ENCODE data around the gene SLC17A7. TPM values are rescaled to one million over a fixed set of nuclear protein-coding genes. Genes with fewer than 3 reads are reported as not detected.
A peak's percentile ranks its signal among the peaks of the same experiment; 100 is the strongest.

Gene SLC17A7
- total and polyA plus RNA-seq, 2 of the 13 experiments (the other 11 are each of a cell fraction or from before 2014, with no cell fraction given), result 0.32 TPM; not detected in 1

DNA sequence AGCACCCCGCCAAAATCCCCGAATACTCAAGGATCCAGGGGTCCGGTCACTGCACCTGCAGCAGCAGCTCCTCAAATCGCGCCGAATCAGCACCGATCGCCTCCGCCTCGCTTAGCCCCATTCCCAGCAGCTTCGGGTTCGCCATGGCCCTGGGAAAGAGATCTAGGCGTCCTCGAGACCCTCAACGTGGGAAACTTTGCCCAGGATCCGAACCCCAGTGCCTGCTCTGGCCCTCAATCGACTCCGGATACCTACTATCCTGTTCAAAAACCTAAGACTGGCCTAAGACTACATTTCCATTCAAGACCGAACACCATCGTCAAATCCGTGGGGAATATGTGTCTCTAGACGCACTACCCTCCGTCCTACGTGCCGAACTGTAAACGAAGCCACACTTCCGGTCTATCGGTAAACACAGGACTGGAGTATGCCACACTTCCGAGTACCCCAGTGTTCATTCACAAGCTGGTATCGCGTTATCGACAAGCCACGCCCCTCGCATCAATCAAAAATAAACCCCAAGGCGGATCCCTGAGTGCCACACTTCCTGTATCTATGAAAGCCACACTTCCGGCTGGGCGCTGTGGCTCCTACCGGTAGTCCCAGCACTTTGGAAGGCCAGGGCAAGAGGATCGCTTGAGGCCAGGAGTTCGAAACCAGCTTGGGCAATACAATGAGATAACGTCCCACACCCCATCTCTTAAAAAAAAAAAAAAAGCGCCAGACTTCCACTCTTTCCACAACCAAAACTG, 10.3 kb upstream of the SLC17A7 start, which contains the start of gene PIH1D1 (continued):
- TF ChIP-seq, protein P1, sequence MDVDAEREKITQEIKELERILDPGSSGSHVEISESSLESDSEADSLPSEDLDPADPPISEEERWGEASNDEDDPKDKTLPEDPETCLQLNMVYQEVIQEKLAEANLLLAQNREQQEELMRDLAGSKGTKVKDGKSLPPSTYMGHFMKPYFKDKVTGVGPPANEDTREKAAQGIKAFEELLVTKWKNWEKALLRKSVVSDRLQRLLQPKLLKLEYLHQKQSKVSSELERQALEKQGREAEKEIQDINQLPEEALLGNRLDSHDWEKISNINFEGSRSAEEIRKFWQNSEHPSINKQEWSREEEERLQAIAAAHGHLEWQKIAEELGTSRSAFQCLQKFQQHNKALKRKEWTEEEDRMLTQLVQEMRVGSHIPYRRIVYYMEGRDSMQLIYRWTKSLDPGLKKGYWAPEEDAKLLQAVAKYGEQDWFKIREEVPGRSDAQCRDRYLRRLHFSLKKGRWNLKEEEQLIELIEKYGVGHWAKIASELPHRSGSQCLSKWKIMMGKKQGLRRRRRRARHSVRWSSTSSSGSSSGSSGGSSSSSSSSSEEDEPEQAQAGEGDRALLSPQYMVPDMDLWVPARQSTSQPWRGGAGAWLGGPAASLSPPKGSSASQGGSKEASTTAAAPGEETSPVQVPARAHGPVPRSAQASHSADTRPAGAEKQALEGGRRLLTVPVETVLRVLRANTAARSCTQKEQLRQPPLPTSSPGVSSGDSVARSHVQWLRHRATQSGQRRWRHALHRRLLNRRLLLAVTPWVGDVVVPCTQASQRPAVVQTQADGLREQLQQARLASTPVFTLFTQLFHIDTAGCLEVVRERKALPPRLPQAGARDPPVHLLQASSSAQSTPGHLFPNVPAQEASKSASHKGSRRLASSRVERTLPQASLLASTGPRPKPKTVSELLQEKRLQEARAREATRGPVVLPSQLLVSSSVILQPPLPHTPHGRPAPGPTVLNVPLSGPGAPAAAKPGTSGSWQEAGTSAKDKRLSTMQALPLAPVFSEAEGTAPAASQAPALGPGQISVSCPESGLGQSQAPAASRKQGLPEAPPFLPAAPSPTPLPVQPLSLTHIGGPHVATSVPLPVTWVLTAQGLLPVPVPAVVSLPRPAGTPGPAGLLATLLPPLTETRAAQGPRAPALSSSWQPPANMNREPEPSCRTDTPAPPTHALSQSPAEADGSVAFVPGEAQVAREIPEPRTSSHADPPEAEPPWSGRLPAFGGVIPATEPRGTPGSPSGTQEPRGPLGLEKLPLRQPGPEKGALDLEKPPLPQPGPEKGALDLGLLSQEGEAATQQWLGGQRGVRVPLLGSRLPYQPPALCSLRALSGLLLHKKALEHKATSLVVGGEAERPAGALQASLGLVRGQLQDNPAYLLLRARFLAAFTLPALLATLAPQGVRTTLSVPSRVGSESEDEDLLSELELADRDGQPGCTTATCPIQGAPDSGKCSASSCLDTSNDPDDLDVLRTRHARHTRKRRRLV (CRISPR knock-in tag; IDR thresholded peaks at IDR 0.05), result peak; percentile 73; the same call in 1 of the 2 replicates
- TF ChIP-seq ZNF350 (CRISPR knock-in tag; IDR thresholded peaks at IDR 0.05; ENCODE audit: borderline replicate concordance, low read depth) (peak; percentile 70), NFRKB (IDR thresholded peaks at IDR 0.05) (no peak), CREB1 (IDR thresholded peaks at IDR 0.05) (peak; percentile 57), CREB1 (CRISPR knock-in tag; IDR thresholded peaks at IDR 0.05) (peak; percentile 80), ZBTB42 (CRISPR knock-in tag; IDR thresholded peaks at IDR 0.05) (no peak), SAP130 (CRISPR knock-in tag; IDR thresholded peaks at IDR 0.05; ENCODE audit: low read depth) (peak; percentile 97), ZSCAN20 (CRISPR knock-in tag; IDR thresholded peaks at IDR 0.05; ENCODE audit: borderline replicate concordance) (no peak), RARG (CRISPR knock-in tag; IDR thresholded peaks at IDR 0.05; ENCODE audit: low read depth) (no peak), ZNF432 (CRISPR knock-in tag; IDR thresholded peaks at IDR 0.05; ENCODE audit: borderline replicate concordance) (no peak), ZC3H4 (CRISPR knock-in tag; IDR thresholded peaks at IDR 0.05; ENCODE audit: borderline replicate concordance) (no peak)
- TF ChIP-seq, protein P2, sequence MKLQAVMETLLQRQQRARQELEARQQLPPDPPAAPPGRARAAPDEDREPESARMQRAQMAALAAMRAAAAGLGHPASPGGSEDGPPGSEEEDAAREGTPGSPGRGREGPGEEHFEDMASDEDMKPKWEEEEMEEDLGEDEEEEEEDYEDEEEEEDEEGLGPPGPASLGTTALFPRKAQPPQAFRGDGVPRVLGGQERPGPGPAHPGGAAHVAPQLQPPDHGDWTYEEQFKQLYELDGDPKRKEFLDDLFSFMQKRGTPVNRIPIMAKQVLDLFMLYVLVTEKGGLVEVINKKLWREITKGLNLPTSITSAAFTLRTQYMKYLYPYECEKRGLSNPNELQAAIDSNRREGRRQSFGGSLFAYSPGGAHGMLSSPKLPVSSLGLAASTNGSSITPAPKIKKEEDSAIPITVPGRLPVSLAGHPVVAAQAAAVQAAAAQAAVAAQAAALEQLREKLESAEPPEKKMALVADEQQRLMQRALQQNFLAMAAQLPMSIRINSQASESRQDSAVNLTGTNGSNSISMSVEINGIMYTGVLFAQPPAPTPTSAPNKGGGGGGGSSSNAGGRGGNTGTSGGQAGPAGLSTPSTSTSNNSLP (IDR thresholded peaks at IDR 0.05; ENCODE audit: low read depth, low read length), result peak; percentile 97
- TF ChIP-seq, protein P3, sequence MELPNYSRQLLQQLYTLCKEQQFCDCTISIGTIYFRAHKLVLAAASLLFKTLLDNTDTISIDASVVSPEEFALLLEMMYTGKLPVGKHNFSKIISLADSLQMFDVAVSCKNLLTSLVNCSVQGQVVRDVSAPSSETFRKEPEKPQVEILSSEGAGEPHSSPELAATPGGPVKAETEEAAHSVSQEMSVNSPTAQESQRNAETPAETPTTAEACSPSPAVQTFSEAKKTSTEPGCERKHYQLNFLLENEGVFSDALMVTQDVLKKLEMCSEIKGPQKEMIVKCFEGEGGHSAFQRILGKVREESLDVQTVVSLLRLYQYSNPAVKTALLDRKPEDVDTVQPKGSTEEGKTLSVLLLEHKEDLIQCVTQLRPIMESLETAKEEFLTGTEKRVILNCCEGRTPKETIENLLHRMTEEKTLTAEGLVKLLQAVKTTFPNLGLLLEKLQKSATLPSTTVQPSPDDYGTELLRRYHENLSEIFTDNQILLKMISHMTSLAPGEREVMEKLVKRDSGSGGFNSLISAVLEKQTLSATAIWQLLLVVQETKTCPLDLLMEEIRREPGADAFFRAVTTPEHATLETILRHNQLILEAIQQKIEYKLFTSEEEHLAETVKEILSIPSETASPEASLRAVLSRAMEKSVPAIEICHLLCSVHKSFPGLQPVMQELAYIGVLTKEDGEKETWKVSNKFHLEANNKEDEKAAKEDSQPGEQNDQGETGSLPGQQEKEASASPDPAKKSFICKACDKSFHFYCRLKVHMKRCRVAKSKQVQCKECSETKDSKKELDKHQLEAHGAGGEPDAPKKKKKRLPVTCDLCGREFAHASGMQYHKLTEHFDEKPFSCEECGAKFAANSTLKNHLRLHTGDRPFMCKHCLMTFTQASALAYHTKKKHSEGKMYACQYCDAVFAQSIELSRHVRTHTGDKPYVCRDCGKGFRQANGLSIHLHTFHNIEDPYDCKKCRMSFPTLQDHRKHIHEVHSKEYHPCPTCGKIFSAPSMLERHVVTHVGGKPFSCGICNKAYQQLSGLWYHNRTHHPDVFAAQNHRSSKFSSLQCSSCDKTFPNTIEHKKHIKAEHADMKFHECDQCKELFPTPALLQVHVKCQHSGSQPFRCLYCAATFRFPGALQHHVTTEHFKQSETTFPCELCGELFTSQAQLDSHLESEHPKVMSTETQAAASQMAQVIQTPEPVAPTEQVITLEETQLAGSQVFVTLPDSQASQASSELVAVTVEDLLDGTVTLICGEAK (IDR thresholded peaks at IDR 0.05), result peak; percentile 86
- TF ChIP-seq, protein P3 (CRISPR knock-in tag; IDR thresholded peaks at IDR 0.05), result no peak; the same call in 1 of the 2 replicates
